PC-3 (cell line): ENCODE data around the gene FAM163B.

Source experiments
- CTCF ChIP-seq: fragments of 300-600 bp; sonication (generic); conservative IDR thresholded peaks from 2 replicates; pipeline ENCODE4 v1.5.1; 2017; ENCODE audit warnings: antibody characterized with exemption, low read depth, mild to moderate bottlenecking, low read length
- EZH2 ChIP-seq: fragments of 300-600 bp; sonication (generic); IDR thresholded peaks from one replicate; pipeline ENCODE4 v1.6.1; 2017; ENCODE audit warnings: antibody characterized with exemption, mild to moderate bottlenecking, low read length; ENCODE audit not compliant: unreplicated experiment
- EZH2phosphoT487 ChIP-seq: fragments of 300-600 bp; sonication (generic); IDR thresholded peaks from 2 replicates; pipeline ENCODE4 v1.6.1; 2018; ENCODE audit warnings: mild to moderate bottlenecking, antibody characterized with exemption, low read length, borderline replicate concordance

GRCh38 chr9:133601746-133602145, 7.4 kb downstream of the FAM163B start:
- TF ChIP-seq CTCF (no peak), EZH2phosphoT487 (no peak), EZH2 (no peak)
